ENCODE data around the gene ZNF836. TPM values are rescaled to one million over a fixed set of nuclear protein-coding genes. Genes with fewer than 3 reads are reported as not detected.

ZNF836 gene
- total and polyA plus RNA-seq, 9 of the 15 experiments (the other 6 are each of a cell fraction or from before 2014, with no cell fraction given), result 0.24 to 0.69 (median 0.64) TPM; not detected in 2

GRCh38 chr19:52189735-52190486 is 18.5 kb upstream of the ZNF836 start, which contains the start of gene PPP2R1A (continued):
- TF ChIP-seq MITF (IDR thresholded peaks at IDR 0.05) (no peak), PURB (CRISPR knock-in tag; IDR thresholded peaks at IDR 0.05; ENCODE audit: low read depth) (no peak), ZNF445 (CRISPR knock-in tag; IDR thresholded peaks at IDR 0.05; ENCODE audit: low read depth) (no peak), ZNF668 (CRISPR knock-in tag; IDR thresholded peaks at IDR 0.05) (no peak), ZNF311 (CRISPR knock-in tag; IDR thresholded peaks at IDR 0.05) (no peak), NCOR1 (IDR thresholded peaks at IDR 0.05) (no peak), ZNF644 (tag; IDR thresholded peaks at IDR 0.05; ENCODE audit: low read depth) (no peak), ZNF318 (IDR thresholded peaks at IDR 0.05; ENCODE audit: borderline replicate concordance in 1 of 2, low read depth in 1 of 2) (no peak), GTF2B (IDR thresholded peaks at IDR 0.05; ENCODE audit: extremely low read depth, insufficient read length) (no peak), ZNF140 (CRISPR knock-in tag; IDR thresholded peaks at IDR 0.05) (no peak)

Measured in K562 (cell line).